Suppressor macrophage treated with lipopolysaccharide for 1 hour (primary cell): ENCODE measurements around the gene PPIP5K2.

Experiments
- DNase-seq, 3 donors: peaks; one replicate each; pipeline ENCODE4 v3.0.0-alpha.2; 2020 to 2022

Gene PPIP5K2

GRCh38 chr5:103255691-103256090 is 135.6 kb downstream of the PPIP5K2 start:
- no peak for DNase-seq

GRCh38 chr5:103256178-103256577 is 136.1 kb downstream of the PPIP5K2 start:
- DNase-seq, result no peak

GRCh38 chr5:103258368-103258956 is 138.4 kb downstream of the PPIP5K2 start, which contains the start of gene MACIR:
TSS of gene MACIR (plus strand) at chr5:103258763. CDS start at chr5:103275920, 17,157 bp downstream.
- DNase-seq, result peak; percentile 93 to 97 (median 96)

GRCh38 chr5:103258957-103259704 is 139.0 kb downstream of the PPIP5K2 start:
- DNase-seq, result peak; percentile 63 to 86 (median 74)

- DNase-seq, result no peak
Observed at GRCh38 chr5:103259705-103260355, 139.7 kb downstream of the PPIP5K2 start.

GRCh38 chr5:103260951-103261350 is 140.8 kb downstream of the PPIP5K2 start:
- no peak for DNase-seq
